GM12864 (cell line): ENCODE data around the gene GPBP1.

Experiments
- DNase-seq: peaks from one replicate; pipeline ENCODE4 v3.0.0-alpha.2; 2011; ENCODE audit warnings: low read depth
- H3K4me3 ChIP-seq: 2 replicates; pipeline ENCODE4 v1.5.1; 2011; ENCODE audit warnings: mild to moderate bottlenecking, low read depth, low read length, control low read depth
- CTCF ChIP-seq: IDR thresholded peaks from 2 replicates; pipeline ENCODE4 v1.5.1; 2011; ENCODE audit warnings: low read depth, mild to moderate bottlenecking, moderate library complexity, low read length, control low read depth, inconsistent platforms; ENCODE audit errors: missing control alignments

GPBP1 gene

GRCh38 chr5:57298985-57299491, 125.2 kb downstream of the GPBP1 start:
- H3K4me3 ChIP-seq: no peak overlapping the region
- no peak for DNase-seq
- peak; percentile 67 for TF ChIP-seq CTCF

- no peak for TF ChIP-seq CTCF
- no peak overlapping the region for H3K4me3 ChIP-seq
- DNase-seq: no peak
Measured at GRCh38 chr5:57299986-57300385, 126.1 kb downstream of the GPBP1 start.

- H3K4me3 ChIP-seq: no peak overlapping the region
- DNase-seq: no peak
- no peak for TF ChIP-seq CTCF
Measured at GRCh38 chr5:57302164-57302563, 128.3 kb downstream of the GPBP1 start.

- no peak overlapping the region for H3K4me3 ChIP-seq
- DNase-seq: no peak
- no peak for TF ChIP-seq CTCF
Measured at GRCh38 chr5:57302643-57303042, 128.8 kb downstream of the GPBP1 start.

- no peak for DNase-seq
- no peak for TF ChIP-seq CTCF
Measured at GRCh38 chr5:57303985-57304384, 130.1 kb downstream of the GPBP1 start.

GRCh38 chr5:57304931-57305330, 131.1 kb downstream of the GPBP1 start:
- no peak overlapping the region for H3K4me3 ChIP-seq
- no peak for TF ChIP-seq CTCF
- no peak for DNase-seq

More at GRCh38 chr5:57303985-57304384, 130.1 kb downstream of the GPBP1 start:
- H3K4me3 ChIP-seq: no peak overlapping the region

GRCh38 chr5:57306359-57306758, 132.5 kb downstream of the GPBP1 start:
- no peak for TF ChIP-seq CTCF
- DNase-seq: no peak
- H3K4me3 ChIP-seq: no peak overlapping the region
